ENCODE results near the gene CCM2. TPM values are rescaled to one million over a fixed set of nuclear protein-coding genes. Genes with fewer than 3 reads are reported as not detected.

CCM2 gene
- total RNA-seq, 1 donor from 2014 or later: 34.1 TPM

DNA sequence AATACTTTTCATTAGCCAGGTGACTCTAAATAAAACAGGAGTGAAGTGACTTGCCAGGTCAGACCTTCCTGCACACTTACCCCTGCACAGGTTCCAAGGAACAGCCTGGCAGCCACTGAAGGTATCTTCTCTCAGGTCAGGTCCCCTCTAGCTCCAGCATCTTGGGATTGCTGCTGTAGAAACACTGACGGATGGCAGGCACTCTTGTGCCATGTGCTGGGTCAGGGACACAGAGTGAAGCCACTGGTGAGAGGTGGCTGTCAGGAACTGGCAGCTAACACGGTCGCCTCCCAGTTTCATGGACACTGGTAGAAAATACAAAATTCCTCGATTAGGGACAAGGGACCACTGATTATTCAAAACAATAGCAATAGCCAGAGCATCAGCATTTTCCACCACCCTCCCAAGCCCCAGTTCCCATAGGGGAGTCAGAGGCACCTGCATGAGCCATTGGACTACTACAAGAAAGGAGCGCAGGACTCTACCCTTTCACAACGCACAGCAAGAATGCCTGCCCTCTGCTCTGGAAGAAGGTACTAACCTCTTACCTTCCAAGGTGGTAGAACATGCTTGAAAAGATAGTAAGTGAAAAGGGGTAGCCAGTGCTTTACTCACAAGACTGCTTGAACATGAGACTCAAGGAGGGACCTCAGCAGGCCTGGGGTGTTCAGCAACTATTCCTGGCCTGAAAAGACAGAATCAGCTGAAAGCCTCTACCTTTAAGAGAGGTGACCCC lies 16.1 kb upstream of the CCM2 start:
- H3K27me3 Mint-ChIP-seq (ENCODE audit: low read depth): no peaks in the 10 kb centered on the region
- H3K4me3 Mint-ChIP-seq: peak overlapping the region; percentile 95
- DNase-seq (ENCODE audit: low spot score in 2 of 2, unreplicated experiment in 2 of 2): no peak
- H3K36me3 Mint-ChIP-seq: peaks cover 35% of the 10 kb centered on the region
- peaks cover 41% of the 10 kb centered on the region for H3K4me1 Mint-ChIP-seq
- TF ChIP-seq CTCF (IDR thresholded peaks at IDR 0.05; ENCODE audit: unreplicated experiment): no peak
- H3K9me3 Mint-ChIP-seq: no peaks in the 10 kb centered on the region
- H3K27ac Mint-ChIP-seq: peak overlapping the region; percentile 99

DNA sequence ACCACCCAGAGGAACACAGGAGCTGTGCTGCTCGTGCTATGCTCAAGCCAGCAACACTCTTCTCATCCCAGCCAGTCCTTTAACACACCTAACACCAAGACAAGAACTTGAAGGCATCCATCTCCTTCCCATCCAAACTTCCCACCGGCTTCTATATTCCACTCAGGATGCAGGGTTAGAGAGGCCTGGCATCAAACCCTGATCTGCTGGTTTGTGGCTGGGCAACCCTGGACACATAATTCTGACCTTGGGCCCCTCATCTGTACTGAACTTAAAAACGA lies 15.6 kb upstream of the CCM2 start:
- no peak for TF ChIP-seq CTCF (IDR thresholded peaks at IDR 0.05; ENCODE audit: unreplicated experiment)
- Mint-ChIP-seq H3K36me3 (peaks cover 32% of the 10 kb centered on the region), H3K4me3 (peak overlapping the region; percentile 95), H3K9me3 (no peaks in the 10 kb centered on the region), H3K4me1 (peaks cover 43% of the 10 kb centered on the region), H3K27ac (peak overlapping the region; percentile 99), H3K27me3 (ENCODE audit: low read depth) (no peaks in the 10 kb centered on the region)
- no peak for DNase-seq (ENCODE audit: low spot score in 2 of 2, unreplicated experiment in 2 of 2)

DNA sequence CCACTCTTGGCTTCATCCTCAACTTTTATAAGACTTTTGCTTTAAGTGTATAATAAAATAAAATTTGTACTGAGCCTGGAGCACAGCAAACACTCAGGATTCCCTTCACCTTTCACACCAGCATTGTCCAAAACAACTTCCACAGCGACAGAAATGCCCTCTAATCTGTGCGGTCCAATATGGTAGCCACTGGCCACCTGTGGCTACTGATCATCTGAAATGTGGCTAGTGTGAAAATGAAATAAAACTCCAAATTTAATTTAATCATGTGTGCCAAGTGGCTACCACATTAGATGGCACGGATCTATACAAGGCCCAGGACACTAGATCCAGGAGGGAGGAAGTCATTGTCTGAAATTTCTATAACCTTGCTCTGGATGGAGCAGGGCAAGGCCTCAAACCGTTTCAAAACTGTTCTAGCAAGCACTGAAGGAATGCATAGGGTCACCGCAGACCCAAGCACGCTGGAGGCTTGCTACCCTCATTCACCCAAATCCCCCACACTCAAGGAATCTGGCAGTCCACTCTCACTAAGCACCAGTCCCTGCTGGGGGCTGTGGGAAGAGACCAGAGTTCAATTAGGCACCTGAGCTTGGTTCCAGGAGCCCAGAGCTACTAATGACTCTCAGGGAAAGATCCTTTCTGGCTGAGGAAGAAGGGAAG lies 14.8 kb upstream of the CCM2 start:
- Mint-ChIP-seq H3K27ac (peak overlapping the region; percentile 99), H3K9me3 (no peaks in the 10 kb centered on the region), H3K4me3 (peak overlapping the region; percentile 95), H3K36me3 (peaks cover 32% of the 10 kb centered on the region), H3K27me3 (ENCODE audit: low read depth) (no peaks in the 10 kb centered on the region), H3K4me1 (peaks cover 47% of the 10 kb centered on the region)
- no peak for DNase-seq (ENCODE audit: low spot score in 2 of 2, unreplicated experiment in 2 of 2)
- no peak for TF ChIP-seq CTCF (IDR thresholded peaks at IDR 0.05; ENCODE audit: unreplicated experiment)

DNA sequence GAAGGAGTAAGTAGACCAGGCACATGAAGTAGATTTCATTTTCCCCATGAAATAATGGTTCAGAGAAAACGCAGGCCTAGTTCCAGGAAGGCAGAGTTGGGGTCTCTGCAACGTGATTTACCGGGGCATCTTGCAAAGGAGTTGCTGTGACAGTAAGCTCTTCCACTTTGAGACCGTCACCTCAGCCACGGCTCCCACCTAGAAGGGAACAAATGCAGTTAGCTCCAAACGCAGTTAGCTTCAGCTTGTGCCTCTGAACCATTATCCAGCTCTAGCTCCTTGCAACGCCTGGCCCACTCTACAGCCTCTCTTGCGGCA lies 14.1 kb upstream of the CCM2 start:
- Mint-ChIP-seq H3K27me3 (ENCODE audit: low read depth) (no peaks in the 10 kb centered on the region), H3K27ac (peak overlapping the region; percentile 99), H3K4me3 (peak overlapping the region; percentile 95), H3K4me1 (peaks cover 53% of the 10 kb centered on the region), H3K9me3 (no peaks in the 10 kb centered on the region), H3K36me3 (peaks cover 29% of the 10 kb centered on the region)
- no peak for TF ChIP-seq CTCF (IDR thresholded peaks at IDR 0.05; ENCODE audit: unreplicated experiment)
- DNase-seq (ENCODE audit: low spot score in 2 of 2, unreplicated experiment in 2 of 2): no peak

DNA sequence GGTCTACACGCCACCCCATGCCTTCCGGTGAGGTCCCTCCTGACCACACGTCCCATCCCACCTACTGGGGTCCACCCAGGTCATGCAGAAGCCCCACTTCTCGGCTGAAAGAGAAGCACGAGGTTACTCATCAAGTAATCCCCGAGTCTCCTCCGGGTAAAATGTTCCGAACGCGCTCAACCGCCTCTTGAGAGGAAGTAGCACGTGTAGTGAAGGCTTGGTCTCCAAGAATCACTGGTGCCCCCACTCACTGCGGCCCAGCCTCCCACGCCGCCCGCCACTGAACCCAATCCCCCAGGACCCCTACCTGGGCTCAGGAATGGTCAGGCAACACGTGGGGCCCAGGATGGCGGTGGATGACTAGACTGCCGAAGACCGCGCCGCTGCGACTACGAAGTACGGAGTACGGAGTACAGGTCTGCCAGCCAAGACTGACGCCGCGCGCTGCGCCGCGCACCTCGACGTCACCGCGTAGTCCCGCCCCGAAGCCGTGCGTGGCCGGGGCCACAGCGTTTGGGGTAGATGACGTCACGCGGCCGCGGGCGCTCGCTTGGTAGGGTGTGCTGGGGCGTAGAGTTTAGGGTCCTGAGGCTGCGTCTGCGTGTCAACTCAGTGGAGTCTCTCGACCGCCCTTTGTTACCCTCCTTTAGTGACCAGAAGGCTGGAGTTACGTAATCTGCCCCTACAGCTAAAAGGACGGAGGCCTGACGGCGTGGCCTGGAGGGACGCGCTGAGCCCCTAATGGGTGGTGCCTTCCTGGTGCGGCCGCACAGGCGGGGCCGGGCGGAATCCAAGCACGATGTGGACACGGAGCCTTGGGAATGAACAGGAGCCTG lies 13.6 kb upstream of the CCM2 start:
- peaks cover 55% of the 10 kb centered on the region for H3K4me1 Mint-ChIP-seq
- TF ChIP-seq CTCF (IDR thresholded peaks at IDR 0.05; ENCODE audit: unreplicated experiment): no peak
- H3K27me3 Mint-ChIP-seq (ENCODE audit: low read depth): no peaks in the 10 kb centered on the region
- peaks cover 29% of the 10 kb centered on the region for H3K36me3 Mint-ChIP-seq
- no peaks in the 10 kb centered on the region for H3K9me3 Mint-ChIP-seq
- H3K27ac Mint-ChIP-seq: peak overlapping the region; percentile 99
- peak overlapping the region; percentile 95 for H3K4me3 Mint-ChIP-seq
- DNase-seq (ENCODE audit: low spot score in 2 of 2, unreplicated experiment in 2 of 2): peak; percentile 86 to 96
